Left hindlimb (tissue), 1 donor: ENCODE data around the gene PLA2G4D.

Experiments
- DNase-seq: peaks from one replicate; pipeline ENCODE4 v3.0.0-alpha.2; 2018

Gene PLA2G4D

DNA sequence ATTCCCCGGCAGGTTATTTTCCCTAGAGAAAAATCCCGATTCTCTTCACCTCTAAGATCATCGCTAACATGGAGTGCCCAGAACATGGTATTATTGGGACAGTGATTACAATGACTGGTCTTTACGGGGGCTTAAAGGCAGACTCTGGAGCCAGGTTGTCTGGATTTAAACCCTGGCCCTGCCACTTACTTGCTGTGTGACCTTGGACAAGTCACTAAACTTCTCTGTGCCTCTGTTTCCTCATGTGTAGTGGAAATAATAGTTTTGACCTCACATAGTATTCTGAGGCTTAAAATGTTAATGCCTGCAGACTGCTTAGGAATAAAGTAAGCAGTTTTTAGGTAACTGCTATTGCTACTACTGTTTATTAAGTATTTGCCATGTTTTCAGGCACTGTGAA, 4.4 kb downstream of the PLA2G4D start:
- DNase-seq: no peak

DNA sequence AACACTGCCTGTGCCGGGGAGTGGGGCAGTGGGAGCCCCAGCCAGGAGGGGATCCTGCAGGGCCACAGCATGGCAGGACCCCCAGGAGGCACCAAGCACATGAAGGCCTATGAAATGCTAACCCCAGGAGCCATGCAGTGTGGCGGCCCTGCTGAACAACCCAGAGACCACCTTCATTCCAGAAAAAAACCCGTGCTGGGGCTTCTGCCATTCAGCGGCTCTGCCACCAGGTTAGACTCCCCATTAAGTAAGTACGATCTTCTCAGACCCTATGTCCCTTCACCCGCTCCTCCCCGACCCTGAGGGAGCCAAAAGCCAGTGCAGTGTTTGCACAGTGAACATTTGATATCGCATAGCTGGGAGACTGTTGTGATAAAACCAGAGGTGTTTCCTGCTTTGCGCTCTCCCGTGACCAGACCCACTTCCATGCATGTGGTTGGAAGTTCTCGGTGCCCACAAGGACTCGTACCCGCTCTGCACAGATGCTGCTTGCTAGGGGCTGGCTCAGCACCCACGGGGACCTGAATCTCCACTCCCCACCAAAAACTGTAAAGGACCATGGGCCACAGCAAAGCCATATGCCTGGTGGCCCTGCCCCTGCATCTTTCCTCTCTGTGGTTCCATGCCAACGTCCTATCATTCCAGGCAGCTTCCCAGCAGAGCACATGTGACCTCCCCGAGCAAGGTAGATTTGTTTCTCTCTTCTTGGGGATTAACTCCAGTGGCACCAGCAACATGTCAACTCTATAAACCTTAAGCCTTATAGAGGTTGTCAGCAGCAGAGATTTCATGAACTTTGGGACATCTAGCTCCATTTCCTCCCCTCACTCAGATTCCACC, 5.3 kb downstream of the PLA2G4D start:
- DNase-seq: no peak

DNA sequence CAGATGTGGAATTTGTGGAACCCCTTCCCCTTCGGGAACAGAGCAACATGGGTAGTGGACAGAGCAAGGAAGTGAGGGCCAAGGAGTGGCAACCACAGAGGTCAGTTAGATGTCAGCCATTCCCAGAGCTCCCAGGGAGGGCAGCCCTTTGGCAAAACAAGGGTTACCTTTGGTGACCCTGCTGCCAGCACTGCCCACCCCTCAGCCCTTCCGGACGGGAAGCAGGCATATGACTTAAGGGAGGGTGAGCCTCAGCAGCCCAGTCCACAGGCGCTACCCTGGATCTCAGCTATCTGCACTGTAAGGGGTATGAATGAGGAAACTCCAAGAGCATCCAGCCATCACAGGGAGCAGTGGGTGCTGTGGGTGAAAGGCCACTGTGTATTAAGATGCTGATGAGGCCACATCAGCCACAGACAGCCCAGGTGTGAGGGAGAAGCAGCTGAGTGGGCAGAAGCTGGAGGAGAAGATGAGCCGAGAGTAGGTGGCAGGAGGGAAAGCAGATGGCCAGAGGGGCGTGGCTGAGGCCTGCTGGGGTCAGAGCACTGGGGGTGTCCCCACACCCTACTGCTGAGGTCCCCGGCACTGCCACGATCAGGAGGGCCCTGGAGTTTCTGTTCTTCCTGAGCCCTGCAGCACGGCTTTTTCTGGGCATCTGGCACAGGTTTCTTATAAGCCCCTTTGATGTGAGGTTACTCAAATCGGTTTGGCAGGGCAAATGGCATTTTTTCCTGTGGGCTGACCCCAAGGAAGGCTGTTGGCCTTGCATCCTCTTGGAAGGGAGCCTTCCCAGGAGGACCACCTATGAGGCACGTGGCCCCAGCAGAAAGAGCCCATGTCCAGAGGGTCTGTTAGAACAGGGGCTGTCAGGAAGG, 6.2 kb downstream of the PLA2G4D start:
- no peak for DNase-seq

DNA sequence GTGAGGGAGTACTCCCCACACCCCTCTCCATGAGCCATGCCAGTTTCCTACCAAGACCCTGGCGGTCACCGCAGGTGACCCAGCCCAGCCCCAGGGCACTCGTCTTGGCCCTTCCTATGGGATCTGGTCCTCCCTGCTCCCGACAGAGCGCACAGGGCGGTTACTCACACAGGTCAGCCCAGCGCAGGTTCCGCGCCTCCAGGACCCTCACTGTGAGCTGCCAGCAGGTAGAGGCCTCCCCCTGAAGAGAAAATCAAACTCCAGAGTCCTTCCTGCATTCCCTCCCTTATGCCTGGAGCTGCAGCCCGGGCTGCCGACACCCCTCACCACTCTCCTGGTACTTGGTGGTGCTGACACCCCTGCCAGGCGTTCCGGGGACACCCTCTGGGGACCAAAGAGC, 6.9 kb downstream of the PLA2G4D start:
- no peak for DNase-seq

DNA sequence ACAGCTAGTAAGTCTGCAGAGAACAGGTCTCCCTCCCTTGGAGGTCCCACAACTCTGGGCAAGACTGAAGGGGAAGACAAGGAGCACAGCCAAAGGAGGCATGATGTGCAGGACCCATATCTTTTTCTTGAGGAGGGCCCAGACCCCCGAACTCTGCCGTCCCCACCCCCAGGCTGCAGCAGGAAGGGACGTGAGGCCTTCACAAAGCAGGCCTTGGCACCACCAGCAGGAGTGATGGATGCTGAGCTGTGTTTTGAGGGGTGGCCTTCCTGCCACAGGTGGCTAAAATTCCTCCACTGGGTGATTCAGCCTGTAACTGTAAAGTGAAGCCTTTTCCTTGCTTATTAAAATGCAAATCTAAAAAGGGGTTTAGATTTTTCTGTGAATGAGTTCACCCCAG, 8.6 kb downstream of the PLA2G4D start:
- no peak for DNase-seq

DNA sequence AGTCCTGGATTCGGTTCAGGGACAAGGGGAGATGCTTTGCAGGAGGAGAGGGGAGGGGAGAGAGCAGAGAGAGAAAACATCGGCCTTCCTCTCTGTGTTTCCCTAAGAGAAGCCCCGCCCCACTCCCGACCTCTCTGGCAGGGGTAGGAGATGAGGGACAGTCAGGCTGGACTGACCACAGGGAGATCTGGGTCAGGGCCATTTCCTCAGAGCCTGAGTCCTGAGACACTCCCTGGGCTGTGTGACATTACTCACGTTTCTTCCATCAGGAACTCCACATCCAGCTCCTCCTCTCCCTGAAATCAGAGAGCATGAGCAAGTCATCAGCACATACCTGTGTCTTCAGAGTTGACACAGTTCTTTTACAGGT, 9.1 kb downstream of the PLA2G4D start:
- no peak for DNase-seq

DNA sequence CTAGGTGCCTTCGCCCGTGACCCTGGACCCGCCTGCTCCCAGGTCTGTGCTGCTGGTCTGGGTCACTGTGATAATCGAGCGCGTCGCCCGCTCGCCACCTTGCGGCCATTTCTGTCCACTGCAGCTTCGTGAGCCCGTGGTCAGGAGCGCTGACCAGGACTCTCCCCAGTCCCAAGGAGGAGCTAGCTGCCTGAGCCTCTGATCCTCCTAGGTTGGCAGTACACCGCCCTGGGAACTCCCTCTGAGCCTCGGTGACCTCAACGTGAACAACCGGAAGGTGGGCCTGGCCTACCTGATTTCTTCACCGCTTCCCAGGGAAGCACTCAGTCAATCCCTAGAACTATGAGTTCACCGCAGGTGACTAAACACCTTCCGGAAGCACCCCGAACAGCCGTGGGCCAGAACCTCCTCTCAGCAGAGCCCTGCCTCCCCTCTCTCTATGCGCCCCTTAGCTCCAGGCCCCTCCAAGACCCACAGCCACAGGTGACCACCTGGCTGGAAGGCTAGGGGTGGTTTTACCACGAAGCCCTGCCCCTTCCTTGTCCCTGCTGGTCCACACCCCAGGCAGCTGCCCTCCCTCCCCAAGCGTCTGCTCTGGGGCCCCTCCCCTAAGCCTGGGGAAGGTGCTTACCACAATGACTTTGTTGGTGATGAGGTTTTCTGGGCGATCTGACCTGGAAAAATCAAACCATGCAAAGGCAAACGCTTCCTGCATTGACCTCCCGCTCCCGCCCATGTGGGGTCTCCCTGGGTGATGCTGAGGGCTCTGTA, 9.7 kb downstream of the PLA2G4D start:
- DNase-seq: peak; percentile 69

DNA sequence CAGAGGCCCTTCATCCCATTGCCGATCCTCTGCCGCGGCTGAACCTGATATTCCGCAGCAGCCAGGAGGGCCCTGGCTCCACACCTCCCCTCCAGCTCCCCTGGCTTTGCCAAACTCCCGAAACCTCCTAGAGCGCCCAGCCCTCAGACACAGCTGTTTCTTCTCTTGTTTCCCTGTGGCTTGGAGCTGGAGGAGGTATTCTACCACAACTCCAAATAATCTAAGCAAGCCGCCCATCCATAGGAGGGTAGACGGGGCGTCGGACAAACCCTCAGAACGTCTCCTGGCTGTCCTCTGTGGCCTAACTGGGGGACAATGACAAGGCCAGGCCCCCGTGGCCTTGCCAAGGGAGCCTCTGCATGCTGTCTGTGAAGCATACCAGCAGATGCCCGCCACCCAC, 10.4 kb downstream of the PLA2G4D start:
- no peak for DNase-seq

DNA sequence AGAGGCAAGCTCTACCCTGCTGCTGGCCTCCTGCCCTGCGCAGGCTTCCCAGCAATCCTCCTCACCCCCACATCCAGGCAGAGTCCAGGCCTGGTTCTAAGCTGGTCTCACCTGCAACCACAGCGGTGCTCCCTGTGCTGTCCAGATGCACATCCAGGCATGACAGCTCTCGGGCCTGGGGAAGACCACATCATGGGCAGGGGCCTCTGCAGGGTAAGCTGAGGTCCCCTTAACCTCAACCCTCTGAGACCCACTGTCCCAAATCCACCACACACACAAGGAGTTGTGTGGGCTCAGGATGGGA, 10.8 kb downstream of the PLA2G4D start:
- DNase-seq: no peak

DNA sequence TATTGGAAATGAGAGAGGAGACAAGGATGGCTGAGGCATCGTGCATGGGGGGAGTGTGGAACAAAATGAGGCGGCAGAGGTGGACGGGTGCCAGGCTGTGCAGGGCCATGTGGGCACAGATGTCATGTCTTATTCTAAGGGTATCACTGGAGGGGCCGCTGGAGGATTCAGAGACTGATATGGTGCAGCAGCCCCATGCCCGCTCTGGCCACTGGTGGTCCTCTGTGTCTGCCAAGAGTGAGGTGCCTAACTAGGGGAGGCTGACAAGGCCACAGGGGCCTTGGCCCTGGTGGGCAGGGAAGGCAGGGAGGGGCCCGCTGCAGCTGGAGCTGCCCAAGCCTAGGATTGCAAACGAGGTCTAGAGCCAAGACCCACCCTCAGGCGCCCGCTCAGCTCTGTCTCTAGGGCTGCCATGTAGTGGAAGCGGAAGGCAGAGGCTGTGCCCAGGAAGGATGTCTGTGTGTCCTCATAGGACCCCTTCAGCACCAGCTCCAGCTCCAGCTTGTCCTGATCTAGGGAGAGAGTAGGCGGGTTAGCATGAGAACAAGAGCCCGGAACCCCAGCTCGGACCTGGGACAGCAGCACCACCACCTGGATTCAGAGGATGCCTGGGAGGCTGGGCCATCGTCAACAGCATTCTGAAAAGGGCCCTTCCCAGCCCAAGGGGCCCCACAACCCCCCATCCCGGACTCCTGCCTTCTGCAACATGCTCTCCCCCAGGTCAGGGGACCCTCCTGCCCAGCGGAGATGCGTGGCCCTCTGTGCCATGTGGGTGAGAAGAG, 11.3 kb downstream of the PLA2G4D start:
- no peak for DNase-seq

DNA sequence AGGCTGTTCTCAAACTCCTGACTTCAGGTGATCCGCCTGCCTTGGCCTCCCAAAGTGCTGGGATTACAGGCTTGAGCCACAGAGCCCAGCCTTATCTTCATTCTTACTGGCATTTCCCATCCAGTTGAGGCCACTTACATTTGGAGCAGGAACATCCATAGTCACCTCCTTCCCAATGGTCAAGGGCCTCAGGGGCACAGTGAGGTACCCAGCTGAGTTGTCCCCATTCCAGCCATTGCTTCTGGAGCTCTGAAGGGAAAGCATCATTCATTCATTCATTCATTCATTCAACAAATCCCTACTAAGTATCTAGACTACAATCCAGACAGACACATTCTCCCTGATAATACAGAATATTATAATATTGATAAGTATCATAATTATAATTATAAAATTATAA, 12.2 kb downstream of the PLA2G4D start:
- DNase-seq: no peak

DNA sequence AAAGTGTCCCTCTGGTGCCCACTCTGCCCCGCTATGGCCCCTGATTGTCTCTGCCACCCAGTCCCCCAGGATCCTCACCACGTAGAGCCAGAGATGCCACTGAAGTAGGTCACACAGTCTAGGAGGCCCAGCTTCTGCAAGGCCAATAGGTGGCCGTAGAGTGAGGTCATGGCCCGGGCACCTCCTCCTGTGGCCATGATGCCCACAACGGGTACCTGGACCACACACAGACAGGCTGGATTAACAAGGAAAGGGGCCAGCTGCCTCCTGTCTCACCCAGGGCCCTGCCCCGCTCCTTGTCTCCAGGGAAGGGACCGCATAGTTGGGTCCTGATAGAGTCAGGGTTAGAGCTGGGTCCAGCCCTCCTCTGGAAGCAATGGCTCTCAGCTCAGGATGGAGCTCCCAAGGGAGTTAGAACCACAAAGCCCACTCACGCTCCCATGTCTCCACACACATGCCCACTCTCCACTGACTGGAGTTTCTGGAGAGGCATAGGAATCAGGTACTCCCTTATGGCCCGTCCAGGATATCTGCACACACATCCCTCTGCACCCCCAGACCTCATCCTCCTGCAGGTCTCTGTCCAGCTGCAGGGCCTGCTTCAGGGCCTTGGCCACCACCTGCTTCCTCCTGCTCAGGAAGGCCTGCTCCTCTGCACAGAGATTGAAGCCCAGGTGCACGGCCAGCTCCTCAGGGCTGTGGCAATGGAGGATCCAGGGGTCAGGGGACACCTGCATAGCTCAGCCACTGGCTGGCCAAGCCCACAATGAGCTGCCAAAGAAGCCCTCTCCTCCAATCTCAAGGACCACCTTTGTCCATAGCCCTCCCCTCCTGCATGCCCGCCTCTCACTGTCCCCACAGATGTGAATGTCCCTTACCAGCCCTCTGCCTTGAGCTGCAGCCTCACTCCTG, 13.2 kb downstream of the PLA2G4D start:
- no peak for DNase-seq

DNA sequence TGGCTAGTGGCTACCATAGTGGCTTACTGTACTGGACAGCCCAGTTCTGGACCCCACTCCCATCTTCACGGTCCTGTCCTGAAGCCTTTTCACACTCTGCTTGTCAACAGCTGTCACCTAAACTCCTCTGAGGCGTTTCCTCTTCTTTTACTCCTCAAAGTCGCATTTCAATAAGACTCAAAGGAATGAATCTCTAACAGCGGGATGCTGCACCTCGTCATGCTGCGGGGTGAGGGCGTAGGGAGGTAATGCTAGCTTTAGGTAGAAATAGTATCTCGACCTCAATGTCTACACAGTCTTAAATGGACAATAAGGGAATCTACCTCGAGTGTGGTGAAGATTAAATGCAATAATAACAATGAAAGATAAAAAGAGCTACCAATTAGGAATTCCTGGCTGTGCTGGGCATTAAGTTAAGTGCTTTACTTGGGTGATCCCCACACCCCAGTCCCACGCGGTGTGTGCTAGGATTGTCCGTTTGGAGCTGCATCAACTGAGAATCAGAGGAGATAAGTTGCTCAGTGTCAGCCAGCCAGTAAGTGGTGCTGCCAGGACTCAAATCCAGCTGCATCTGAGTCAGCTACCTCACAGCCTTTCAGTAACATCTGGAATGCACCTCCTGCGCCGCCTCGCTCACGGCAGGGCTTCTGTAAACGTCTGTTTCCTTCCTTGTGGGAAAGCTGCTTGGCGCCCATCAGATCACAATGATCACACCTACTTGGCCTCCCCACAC, 14.0 kb downstream of the PLA2G4D start:
- no peak for DNase-seq

DNA sequence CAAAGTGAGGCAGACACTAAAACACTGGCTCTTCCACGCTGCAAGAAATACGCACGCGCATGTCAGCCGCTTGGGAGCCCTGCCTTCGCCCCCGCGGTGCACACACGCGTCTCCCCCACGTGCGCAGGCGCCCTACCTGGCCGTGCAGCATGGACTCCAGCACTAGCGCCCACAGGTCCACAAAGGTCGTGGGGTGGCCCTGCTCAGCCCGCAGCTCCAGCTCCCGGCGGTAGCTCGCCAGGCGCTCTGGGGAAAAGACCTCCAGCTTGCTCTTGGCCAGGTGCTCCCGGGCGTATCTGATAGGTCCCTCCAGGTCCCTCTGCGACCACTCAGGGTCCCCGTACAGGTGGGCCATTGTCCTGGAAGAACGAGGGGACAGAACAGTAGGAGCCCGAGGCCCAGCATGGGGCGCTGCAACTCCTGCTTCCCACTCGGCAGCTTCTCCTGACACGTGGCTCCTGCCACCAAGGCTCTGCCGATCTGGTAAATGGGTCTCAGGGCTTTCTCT, 14.9 kb downstream of the PLA2G4D start:
- DNase-seq: no peak

DNA sequence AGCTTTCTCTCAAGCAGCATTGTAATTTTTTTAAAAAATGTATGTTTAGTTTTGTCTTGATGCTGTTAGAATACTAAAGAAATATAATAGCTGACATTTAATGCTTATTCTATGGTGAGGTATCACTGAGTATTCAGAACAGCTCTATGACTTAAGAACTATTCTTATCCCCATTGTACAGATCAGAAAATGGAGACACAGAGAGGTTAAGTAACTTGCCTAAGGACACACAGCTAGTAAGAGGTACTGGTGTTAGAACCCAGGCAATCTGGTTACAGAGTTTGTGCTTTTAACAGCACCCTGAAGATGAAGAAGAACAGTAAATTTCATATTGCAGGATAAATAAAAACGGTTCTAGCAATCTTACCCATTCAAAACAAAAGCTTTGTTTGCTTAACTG, 15.5 kb downstream of the PLA2G4D start:
- DNase-seq: no peak

DNA sequence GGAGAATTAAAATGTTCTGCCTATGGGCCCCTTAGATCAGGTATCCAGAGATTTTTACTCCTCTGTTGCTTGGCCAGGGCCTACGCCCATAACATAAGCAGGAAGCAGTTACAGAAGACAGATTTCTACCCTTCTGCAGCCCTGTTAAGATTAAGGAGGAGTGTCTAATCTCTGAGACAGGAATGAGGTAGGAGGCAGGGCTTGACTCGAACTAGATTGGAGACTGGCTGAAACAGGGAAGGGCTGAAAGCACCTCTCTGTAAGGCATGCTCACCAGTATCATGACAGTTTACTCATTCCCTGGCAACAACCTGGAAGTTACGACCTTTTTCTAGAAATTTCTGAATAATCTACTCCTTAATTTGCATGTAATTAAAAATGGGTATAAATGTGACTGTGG, 16.7 kb downstream of the PLA2G4D start:
- no peak for DNase-seq

DNA sequence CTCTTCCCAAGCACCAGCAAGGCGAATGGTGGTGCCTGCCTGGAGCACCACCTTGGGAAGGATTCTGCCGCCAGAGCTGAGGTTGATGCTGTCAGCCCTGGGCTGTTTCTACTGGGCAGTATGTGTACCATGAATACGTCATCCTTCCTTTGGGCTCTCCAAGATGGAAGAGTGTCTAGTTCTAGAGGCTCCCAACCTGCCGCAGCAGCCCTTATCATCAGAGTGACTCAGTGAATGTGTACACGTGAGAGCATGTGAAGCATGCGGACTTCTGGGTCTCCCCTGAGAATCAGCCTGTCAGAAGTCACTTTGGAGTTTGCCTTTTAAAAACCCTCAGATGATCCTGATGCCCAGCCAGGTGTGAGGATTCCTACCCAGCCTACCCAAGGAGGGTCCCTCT, 20.9 kb downstream of the PLA2G4D start:
- DNase-seq: no peak

DNA sequence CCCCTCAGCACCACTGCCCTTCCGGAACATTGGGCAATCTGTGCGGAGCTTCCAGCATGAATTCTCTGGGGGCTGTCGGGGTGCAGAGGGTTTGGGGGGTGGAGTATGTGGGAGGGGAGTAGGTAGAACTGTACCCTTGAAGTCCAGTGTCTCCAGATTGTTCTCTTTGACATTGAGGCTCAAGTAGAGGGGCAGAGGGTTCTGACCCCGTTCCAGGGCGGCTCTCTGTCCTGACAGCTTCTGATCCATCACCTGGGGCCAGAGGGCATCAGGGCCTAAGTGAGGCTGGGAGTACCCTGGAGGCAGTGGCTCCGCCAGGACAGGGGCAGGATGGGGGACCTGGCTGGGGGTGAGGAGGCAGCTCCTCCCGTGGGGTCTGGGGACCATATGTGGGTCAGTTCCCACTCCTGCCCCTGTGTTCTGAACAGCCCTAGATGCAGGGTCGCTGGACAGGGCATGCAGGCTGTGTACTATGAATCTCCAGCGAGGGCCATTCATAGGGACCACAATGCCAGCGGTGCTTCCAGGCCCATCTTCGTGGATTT, 22.1 kb downstream of the PLA2G4D start:
- no peak for DNase-seq

DNA sequence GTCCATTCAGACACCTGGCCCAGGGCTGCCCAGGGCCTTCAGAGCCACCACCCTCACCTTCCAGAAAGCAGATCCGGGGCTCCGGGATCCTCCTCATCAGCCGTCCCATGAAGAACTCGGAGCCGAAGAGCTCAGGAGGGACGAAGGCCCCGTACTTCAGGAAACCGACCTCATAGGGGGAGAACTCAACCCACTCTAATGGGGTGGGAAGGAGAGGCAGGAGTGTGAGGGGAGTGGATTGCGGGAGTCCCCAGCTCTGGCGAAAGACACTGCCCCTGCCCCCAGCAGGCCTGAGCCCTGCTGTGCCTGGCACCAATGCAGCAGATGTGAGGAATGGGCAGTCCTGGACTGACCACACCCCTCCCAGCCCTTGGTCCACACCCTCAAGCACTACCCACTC, 22.6 kb downstream of the PLA2G4D start:
- no peak for DNase-seq

DNA sequence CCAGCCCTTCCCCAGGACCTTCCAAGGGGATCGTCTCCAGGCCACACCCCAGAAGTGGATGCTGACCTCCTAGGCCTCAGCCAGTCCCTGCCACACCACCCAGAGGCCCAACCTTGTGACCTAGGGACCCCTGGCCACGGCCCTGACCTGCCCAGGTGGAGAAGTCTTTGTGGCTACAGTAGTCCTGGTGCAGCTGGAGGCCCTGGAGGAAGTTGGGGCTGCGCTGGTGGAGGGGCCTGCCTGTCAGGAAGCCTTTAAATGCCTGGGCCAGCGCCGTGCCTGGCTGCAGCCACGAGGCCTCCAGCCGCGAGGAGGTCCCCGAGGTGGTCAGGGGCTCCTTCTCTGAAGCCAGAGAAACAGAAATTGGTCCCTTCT, 23.4 kb downstream of the PLA2G4D start:
- DNase-seq: no peak
